GM21825 (cell line): ENCODE data around the gene STYX.

Experiments used
- ATAC-seq: cut with Tn5 transposase; IDR thresholded peaks from one replicate; pipeline ENCODE4 v1.9.1; 2021; ENCODE audit warnings: mild to moderate bottlenecking, moderate library complexity; ENCODE audit not compliant: unreplicated experiment

STYX gene

GRCh38 chr14:52789118-52789517, 59.2 kb downstream of the STYX start:
- ATAC-seq: no peak

- no peak for ATAC-seq
Observed at GRCh38 chr14:52790011-52790755, 60.2 kb downstream of the STYX start.

- ATAC-seq: no peak
Observed at GRCh38 chr14:52790756-52791222, 60.8 kb downstream of the STYX start.

- peak; percentile 94 for ATAC-seq
Observed at GRCh38 chr14:52791223-52792096, 61.5 kb downstream of the STYX start, which contains the start of gene GNPNAT1. TSS of gene GNPNAT1 (minus strand) at chr14:52791607. CDS start at chr14:52784650, 6,957 bp downstream.

GRCh38 chr14:52792097-52792415, 62.1 kb downstream of the STYX start:
- ATAC-seq: no peak

GRCh38 chr14:52793061-52793460, 63.1 kb downstream of the STYX start:
- ATAC-seq: no peak

- no peak for ATAC-seq
Observed at GRCh38 chr14:52797653-52798052, 67.7 kb downstream of the STYX start.

- no peak for ATAC-seq
Observed at GRCh38 chr14:52798826-52799225, 68.9 kb downstream of the STYX start.

- no peak for ATAC-seq
Observed at GRCh38 chr14:52801014-52801712, 71.2 kb downstream of the STYX start.

- ATAC-seq: no peak
Observed at GRCh38 chr14:52802597-52802996, 72.6 kb downstream of the STYX start.

- ATAC-seq: no peak
Observed at GRCh38 chr14:52806115-52806514, 76.1 kb downstream of the STYX start.

- ATAC-seq: no peak
Observed at GRCh38 chr14:52808101-52808500, 78.1 kb downstream of the STYX start.

GRCh38 chr14:52821805-52822250, 91.9 kb downstream of the STYX start:
- ATAC-seq: no peak

- no peak for ATAC-seq
Observed at GRCh38 chr14:52824462-52824861, 94.5 kb downstream of the STYX start.
